Stimulated activated CD8-positive, alpha-beta memory T cell treated with anti-CD3 and anti-CD28 coated beads, Interleukin-15, amount 100 ng/mL, for 1 hour (primary cell): ENCODE data around the gene ARHGAP22.

Source experiments
- DNase-seq: peaks from one replicate; pipeline ENCODE4 v3.0.0-alpha.2; 2020; ENCODE audit warnings: low read depth

ARHGAP22 gene

DNA sequence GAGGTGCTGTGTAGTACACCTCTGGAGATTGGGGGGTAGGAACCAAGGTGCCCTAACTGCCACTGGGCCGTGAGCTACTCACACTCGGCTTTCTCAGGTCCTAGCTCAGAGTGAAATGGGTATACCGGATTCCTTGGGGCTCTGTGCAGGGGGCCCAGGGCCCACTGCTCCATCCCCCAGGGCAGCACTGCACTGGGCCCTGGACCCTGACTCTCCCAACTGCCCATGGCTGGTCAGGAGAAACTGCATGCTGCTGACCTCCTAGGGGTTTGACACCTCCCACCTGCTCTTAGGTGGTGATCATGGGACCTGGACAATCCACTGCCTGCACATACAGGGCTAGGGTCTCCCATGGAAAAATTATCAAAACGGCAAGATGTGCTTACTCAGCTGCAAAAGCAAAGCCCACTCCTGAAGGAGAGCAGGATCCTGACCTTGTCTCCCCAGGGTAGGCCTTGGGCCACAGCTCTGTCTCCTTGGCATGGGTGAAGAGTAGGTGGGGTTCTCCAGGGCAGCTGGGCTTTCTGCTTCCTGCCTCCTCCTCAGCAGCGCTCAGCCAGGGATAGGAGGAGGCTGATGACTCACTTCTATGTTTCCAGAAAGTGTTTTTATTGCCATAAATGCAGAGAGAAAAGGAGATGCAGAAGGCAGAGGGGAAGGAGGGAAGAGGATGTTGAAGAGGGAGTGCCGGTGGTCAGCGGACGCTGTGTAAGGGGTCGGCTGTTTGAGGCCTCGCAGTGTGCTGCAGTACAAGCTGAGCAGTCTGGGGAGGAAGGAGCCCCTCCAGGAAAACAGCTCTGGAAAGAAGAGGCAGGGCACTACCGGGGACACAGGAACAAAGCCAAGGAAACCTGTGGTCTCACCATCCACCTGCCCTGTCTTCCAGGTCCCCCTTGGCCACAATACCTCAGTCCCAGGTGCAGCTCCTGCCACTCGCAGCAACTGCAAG is 107.8 kb downstream of the ARHGAP22 start:
- no peak for DNase-seq

DNA sequence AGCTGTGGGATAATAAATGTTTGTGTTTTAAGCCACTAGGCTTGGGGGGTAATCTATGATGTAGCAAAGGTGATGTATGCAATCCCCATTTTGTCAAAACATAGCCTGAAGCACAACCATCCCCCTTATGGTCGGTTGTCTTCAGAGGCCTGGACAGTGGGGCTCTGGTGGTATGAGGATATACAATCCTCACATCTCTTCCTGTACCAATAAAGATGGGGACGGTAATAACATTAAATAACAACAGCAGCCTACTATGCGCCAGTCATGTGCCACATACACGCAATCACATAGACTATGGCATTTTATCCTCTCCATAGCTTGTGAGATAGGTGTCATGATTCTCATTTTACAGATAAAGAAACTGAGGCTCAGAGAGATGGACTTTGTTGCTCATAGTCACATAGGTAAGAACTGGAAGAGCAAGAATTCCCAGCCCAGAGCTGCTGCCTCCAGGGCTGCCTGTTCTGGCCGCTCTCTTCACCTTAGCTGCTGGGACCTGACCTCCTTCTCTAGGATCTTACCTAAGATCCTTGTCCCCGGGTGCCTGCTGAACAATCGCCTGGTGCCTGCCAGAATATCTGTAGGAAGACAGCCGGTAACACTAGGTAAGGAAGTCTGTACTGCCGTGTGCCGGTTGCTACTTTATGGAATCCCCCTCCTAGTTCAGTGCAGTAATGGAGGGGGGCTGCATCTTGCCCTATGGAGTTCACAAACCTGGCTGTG is 108.6 kb downstream of the ARHGAP22 start:
- no peak for DNase-seq

DNA sequence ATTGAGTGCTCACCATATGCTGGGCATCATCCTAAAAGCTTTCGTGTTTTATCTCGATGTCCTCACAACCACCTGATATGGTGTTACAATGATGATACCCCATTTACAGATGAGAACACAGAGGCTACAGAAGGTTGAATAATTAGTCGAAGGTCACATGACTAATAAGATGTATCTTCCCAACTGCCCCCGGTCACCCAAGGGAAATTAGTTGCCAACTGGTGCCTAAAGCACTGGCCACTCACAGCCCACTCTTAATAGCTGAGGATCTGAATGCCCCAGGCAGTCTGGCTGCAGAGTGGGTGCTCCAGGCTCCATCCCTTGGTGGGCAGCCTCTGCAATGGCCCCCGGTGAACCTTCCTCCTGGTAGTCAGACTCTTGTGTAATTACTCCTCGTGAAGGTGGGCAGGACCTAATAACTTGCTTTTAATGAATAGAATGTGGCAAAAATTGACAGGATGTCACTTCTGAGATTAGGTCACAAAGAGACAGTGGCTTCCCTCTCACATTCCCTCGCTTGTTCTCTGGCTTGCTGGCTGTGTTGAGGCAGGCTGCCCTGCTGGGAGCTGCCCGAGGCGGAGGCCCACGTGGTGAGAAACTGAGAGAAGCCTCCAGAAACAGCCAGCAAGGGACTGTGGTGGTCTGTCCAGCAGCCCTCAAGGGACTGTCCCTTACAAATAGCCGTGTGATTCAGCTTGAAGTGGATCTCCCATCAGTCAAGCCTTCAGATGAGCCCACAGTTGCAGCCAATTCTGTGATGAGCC is 109.4 kb downstream of the ARHGAP22 start:
- no peak for DNase-seq

DNA sequence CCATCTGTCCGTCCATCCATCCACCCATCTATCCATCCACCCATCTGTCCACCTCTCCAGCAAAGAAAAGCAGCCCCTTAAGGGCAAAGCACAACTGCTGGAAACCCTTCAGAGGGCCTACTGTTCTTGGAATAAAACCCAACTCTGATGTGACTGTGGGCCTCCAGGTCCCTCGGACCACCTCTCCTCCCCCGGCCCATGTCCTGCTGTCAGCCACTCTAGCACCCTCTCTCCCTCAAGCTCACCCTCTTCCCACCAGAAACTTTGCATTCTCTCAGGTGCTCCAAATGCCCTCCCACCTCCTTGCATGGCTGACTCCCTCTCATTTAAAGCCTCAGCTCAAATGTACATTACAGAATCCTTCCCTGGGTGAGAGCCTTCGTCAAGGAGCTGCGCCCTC is 110.3 kb downstream of the ARHGAP22 start:
- DNase-seq = no peak

DNA sequence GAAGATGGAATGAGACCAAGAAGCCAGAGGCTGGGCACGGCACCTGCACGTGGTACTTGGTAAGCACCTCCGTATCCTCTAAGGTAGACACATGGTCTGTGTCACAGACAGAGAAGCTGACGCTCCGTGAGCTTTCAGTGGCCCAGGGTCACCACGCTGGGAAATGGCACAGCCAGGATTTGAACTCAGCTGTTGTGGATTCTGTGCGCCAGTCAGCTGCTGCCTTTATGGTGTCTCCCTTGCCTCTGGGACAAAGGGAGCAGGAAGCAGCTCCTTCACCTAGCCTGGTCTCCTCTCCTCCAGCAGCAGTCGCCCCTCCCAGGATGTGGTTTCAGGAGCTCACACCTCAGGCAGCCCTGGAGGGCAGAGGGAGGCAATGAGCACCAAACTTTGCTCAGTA is 110.8 kb downstream of the ARHGAP22 start:
- DNase-seq = no peak

DNA sequence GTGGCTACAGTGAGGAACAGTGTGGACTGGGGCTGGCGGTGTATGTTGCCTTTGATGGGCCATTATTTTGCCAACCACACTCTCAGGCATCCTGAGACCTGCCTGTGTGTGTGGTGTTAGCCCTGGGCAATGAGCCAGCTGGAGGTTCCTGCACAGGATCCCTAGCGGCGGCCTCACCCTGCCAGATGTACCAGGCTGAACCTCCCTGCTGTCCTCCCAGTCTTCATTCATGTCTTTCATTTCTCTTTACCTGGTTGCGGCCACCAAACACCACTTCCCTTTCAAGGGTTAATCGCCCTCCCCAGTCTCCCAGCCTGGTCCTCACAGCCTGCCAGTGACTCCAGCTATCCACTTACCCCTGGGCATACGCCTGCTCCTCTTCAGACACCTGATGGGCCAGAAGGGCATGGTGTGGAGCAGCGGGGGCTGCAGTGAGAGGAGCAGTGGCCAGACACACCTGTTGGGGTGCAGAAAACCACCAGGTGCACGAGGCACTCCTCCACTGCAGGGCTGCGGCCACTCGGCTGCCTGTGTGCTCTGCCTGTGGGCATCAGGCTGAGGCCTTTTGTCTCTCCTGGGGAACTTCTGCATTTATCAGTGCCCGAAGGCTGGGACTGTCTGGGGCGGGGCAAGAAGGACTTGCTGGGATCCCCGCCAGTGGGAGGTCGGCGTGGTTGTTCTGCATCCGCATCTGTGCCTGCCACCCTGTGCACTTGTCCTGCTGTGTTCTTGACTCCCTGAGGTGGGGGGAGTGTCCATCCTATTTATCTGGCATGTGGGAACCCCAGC is 111.6 kb downstream of the ARHGAP22 start:
- DNase-seq = no peak

GRCh38 chr10:48492201-48492600 is 112.7 kb downstream of the ARHGAP22 start:
- no peak for DNase-seq

GRCh38 chr10:48491392-48492139 is 113.3 kb downstream of the ARHGAP22 start:
- no peak for DNase-seq

DNA sequence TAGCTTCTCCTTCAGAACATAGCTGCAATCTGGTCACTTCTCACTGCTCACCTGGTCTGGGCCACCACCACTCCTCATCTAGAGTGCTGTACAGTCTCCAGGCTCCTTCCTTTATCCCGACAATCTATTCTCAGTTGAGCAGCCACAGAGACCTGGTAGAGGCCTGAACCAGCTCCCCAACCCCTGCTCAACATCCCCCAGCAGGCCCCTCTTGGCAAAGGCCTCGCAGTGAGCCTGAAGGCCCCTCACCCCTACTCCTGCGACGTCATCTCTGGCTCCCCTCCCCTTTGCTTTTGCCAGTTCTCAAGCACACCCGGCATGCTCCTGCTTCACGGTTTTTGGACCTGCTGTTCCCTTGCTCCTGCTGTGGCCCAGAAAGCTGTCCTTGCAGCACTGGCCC is 113.9 kb downstream of the ARHGAP22 start:
- DNase-seq = no peak

DNA sequence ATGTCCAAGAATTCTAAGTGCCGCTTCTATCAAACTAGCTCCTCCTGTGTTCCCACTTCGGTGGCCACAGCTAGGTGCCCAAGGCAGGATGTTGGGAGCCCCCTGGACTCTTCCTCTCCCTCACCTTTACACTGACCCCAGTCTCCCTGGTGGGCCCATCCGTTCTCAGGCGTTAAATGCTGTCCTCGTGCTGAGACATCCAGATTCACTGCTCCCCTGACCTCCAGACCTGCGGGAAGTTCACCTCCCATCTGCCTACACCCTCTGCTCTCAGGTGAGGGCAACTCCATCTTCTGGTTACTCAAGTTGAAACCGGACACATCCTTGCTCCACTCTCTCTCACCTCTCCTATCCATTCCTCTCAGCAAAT is 114.3 kb downstream of the ARHGAP22 start:
- no peak for DNase-seq

DNA sequence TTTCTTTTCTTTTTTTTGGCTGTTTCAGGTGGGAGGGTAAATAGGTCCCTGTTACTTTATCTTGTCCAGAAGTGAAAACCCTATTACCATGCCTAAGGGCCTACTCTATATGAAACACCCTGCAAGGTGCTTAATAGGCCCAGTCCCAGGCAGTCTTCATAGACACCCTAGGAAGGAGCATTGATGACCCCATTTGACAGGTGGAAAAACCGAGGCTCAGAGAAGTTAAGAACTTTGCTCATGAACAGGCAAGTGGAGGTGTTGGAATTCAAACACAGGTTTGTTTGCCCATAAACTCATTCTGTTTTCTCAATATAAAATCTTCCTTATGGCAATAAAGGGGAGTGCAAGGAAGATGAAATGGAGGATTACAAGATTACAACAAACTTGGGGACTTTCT is 115.8 kb downstream of the ARHGAP22 start:
- no peak for DNase-seq

DNA sequence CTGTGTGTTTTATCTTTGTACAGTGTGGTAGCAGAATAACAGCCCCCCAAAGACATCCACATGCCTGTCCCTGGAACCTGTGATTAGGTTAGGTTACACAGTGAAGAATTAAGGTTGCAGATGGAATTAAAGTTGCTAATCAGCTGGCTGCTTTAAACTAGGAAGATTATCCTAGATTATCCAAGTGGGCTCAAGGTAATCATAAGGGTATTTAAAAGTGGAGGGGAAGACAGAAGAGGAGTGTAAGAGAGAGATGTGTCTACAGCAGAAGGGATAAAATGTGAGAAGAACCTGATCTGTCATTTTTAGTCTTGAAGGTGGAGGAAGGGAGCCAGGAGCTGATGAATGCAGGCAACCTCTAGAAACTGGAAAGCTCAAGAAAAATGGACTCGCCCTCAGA is 117.6 kb downstream of the ARHGAP22 start:
- no peak for DNase-seq

DNA sequence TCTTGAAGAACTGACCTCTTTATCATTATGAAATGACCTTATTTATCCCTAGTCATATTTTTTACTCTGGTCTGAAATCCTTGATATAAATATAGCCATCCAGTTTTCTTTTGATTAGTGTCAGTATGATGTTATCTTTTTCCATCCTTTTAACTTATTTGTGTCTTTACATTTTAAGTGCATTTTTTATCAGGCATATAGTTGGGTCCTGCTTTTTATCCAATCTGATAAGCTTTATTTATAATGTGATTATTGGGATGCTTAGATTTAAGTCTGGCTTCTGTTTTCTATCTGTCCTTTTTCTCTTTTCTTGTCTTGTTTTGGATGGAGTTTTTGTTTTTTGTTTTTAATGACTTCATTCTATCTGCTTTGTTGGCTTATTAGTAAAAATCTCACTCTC is 119.2 kb downstream of the ARHGAP22 start:
- DNase-seq = no peak

GRCh38 chr10:48484911-48485310 is 120.0 kb downstream of the ARHGAP22 start:
- DNase-seq = no peak

GRCh38 chr10:48482207-48482606 is 122.7 kb downstream of the ARHGAP22 start:
- DNase-seq = no peak

DNA sequence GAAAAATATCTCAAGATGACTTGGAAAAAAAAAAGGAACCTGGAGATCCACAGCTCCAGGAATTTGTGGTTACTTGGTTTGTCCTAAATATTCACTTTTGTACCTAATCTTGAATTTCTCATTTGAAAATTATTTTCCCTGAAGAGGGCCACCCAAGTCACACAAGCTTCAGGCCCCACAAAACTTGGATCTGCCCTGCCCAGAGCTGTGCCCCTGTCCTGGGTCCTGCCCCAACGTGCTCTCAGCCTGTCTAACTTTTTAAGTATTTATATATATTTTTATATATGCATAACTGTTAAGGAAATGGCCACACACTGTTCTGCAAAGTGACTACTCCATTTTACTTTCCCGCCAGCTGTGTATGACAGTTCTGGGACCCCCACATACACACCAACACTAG is 123.5 kb downstream of the ARHGAP22 start:
- no peak for DNase-seq

- DNase-seq = no peak
Measured at GRCh38 chr10:48480397-48481374, 124.2 kb downstream of the ARHGAP22 start.

DNA sequence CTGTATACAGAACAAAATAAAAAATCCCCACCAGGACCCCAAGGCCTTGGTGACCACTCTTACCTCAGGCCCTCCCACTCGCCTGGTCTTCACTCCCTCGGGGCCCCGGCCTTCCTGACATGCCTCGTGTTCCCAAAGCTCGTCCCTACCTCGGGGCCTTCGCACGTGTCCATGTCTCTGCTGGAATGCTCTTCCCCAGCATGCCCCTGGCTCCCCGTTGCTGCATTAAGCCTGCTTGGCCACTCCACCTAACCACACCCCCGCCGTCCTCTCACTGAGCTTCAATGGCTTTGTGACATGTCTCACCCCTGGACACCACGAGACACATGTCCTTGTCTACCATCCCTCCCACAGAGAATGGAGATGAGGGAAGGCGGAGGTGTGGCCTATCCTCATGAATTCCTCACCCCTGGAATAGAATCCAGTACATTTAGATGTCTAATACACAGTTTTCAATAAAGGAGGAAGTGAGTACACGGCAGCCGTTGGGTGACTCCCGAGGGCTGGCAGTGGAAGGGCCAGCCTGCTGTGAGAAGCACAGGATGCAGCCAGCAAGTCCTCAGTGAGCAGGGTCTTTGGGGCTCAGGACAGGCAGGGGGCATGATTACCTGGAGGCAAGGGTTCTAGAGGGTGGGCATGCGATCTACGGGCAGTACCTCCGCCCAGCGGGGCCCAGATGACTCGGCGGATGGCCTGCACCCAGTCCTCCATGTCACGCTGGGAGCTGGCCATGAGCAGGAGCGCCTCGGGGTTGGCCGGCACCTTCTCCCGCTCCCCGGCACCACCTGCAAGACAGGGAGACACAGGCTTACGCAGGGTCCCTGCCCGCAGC is 125.7 kb downstream of the ARHGAP22 start:
- no peak for DNase-seq

GRCh38 chr10:48478469-48478868 is 126.4 kb downstream of the ARHGAP22 start:
- no peak for DNase-seq
